GM12873 (cell line): ENCODE data around the gene RTN4IP1.

ENCODE experiments used
- TF ChIP-seq, protein P1 (sequence below): IDR thresholded peaks from 2 replicates; pipeline ENCODE4 v1.5.1; 2012; ENCODE audit warnings: low read depth, mild to moderate bottlenecking, moderate library complexity, low read length, control low read depth; ENCODE audit not compliant: insufficient read depth; ENCODE audit errors: missing control alignments

RTN4IP1 gene

DNA sequence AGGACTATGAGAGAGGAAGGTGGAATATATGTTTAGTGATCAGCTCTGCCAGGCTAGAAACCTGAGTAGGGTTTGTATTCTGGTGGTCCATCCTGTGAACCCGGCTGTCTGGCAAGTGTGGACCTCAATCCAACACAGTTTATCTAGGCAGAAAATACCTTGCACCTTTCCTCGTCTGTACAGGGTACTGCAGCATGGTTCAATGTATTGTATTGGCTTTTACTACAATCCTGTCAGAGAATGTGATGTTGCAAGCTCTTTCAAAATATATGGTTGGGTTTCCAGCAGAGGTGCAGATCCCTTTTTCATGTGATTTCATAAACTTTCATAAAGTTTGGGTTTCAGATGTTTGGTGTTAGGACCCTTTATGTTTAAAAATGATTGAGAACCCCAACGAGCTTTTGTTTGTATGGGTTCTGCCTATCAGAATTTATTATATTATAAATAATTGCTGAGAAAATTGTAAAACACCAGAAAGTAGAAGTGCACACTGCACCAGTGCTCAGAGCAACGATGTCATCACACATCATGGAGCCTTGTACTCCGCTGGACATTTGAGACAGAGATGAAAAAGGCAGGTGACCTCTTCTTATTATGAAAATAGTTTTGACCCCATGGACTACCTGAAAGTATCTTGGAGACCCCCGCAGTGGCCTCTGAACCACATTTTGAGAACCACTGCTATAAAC, 106.6 kb downstream of the RTN4IP1 start:
- TF ChIP-seq, protein P1, sequence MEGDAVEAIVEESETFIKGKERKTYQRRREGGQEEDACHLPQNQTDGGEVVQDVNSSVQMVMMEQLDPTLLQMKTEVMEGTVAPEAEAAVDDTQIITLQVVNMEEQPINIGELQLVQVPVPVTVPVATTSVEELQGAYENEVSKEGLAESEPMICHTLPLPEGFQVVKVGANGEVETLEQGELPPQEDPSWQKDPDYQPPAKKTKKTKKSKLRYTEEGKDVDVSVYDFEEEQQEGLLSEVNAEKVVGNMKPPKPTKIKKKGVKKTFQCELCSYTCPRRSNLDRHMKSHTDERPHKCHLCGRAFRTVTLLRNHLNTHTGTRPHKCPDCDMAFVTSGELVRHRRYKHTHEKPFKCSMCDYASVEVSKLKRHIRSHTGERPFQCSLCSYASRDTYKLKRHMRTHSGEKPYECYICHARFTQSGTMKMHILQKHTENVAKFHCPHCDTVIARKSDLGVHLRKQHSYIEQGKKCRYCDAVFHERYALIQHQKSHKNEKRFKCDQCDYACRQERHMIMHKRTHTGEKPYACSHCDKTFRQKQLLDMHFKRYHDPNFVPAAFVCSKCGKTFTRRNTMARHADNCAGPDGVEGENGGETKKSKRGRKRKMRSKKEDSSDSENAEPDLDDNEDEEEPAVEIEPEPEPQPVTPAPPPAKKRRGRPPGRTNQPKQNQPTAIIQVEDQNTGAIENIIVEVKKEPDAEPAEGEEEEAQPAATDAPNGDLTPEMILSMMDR = no peak
